ENCODE measurements around the gene NRSN2.

DNA sequence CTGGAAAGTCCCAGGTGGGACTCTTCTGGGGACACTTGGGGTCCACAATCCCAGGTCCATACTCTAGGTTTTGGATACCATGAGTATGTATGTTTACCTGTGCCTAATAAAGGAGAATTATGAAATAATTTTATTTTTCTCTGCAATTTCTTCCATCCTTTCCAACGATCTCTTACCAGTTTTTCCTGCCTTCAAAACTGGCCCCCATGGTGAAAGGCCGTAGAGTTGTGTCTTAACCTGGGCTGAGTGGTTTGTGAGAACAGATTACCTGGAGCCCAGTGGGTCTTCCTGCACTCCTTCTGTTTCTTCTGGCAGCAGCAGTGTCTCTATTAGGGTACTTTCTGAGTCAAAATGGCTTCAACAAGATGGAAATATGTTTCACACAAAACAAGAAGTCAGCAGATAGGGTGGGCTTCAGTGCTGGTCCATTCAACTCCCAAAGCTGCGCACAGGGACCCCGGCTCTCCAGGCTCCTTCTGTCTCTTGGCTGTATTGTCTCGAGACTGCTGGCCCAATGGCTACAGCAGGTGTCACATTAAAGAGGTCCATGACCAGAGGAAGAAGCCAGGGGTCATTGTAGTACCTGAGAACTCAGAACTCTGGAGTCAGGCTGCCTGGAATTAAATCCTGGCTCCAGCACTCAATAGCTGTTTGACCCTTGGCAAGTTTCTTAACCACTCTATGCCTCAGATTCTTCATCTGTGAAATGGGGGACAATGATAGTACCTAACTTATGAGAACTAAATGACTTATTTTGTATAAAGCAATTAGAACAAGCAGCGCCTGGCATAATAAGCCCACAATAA lies 50.7 kb downstream of the NRSN2 start:
- TF ChIP-seq, protein P1, sequence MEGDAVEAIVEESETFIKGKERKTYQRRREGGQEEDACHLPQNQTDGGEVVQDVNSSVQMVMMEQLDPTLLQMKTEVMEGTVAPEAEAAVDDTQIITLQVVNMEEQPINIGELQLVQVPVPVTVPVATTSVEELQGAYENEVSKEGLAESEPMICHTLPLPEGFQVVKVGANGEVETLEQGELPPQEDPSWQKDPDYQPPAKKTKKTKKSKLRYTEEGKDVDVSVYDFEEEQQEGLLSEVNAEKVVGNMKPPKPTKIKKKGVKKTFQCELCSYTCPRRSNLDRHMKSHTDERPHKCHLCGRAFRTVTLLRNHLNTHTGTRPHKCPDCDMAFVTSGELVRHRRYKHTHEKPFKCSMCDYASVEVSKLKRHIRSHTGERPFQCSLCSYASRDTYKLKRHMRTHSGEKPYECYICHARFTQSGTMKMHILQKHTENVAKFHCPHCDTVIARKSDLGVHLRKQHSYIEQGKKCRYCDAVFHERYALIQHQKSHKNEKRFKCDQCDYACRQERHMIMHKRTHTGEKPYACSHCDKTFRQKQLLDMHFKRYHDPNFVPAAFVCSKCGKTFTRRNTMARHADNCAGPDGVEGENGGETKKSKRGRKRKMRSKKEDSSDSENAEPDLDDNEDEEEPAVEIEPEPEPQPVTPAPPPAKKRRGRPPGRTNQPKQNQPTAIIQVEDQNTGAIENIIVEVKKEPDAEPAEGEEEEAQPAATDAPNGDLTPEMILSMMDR (IDR thresholded peaks at IDR 0.05): no peak
- TF ChIP-seq EZH2 (IDR thresholded peaks at IDR 0.05; ENCODE audit: borderline replicate concordance, insufficient read depth, low read depth, low read length, poor library complexity, severe bottlenecking): no peak
